GM20000 (cell line): Measurements from ENCODE around the gene DDX24.

Experiments
- DNase-seq: peaks from one replicate; pipeline ENCODE4 v3.0.0; 2012; ENCODE audit warnings: low spot score
- CTCF ChIP-seq: IDR thresholded peaks from 2 replicates; pipeline ENCODE4 v1.5.1; 2012; ENCODE audit warnings: mild to moderate bottlenecking, control low read depth; ENCODE audit errors: extremely low read depth, missing control alignments

The DDX24 gene

GRCh38 chr14:94029265-94029664 is 51.7 kb downstream of the DDX24 start:
- no peak for TF ChIP-seq CTCF
- no peak for DNase-seq

- TF ChIP-seq CTCF = no peak
- DNase-seq = peak; percentile 51
Observed at GRCh38 chr14:94028450-94028826, 52.6 kb downstream of the DDX24 start.

- DNase-seq = no peak
- TF ChIP-seq CTCF = no peak
Observed at GRCh38 chr14:94027566-94028449, 53.2 kb downstream of the DDX24 start.

GRCh38 chr14:94026889-94027469 is 54.0 kb downstream of the DDX24 start:
- no peak for TF ChIP-seq CTCF
- no peak for DNase-seq

- TF ChIP-seq CTCF = no peak
- DNase-seq = peak; percentile 100
Observed at GRCh38 chr14:94026173-94026888, 54.7 kb downstream of the DDX24 start, which contains the start of gene OTUB2. TSS of gene OTUB2 (plus strand) at chr14:94026340. CDS start at chr14:94026538, 198 bp downstream.

- no peak for DNase-seq
- TF ChIP-seq CTCF = no peak
Observed at GRCh38 chr14:94025720-94026119, 55.3 kb downstream of the DDX24 start.

- TF ChIP-seq CTCF = no peak
Observed at GRCh38 chr14:94024549-94024948, 56.5 kb downstream of the DDX24 start.

More at GRCh38 chr14:94024549-94024948, 56.5 kb downstream of the DDX24 start:
- no peak for DNase-seq
